NCI-H1092 (cell line): ENCODE measurements around the gene CRIP2.

Experiments used
- DNase-seq: peaks from one replicate; lab custom pipeline; 2025; lab: John Stamatoyannopoulos, UW

CRIP2 gene

GRCh38 chr14:105528586-105529318, 54.1 kb downstream of the CRIP2 start:
- no peak for DNase-seq

DNA sequence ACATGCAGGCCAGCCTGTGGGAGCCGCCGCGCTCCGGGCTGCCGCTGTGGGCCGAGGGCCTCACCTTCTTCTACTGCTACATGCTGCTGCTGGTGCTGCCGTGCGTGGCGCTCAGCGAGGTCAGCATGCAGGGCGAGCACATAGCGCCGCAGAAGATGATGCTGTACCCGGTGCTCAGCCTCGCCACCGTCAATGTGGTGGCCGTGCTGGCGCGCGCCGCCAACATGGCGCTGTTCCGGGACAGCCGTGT, 54.6 kb downstream of the CRIP2 start:
- no peak for DNase-seq
